HFFc6 (cell line): ENCODE data around the gene PDE4D. TPM values are rescaled to one million over a fixed set of nuclear protein-coding genes. Genes with fewer than 3 reads are reported as not detected.

Source experiments
- DNase-seq: peaks from one replicate; pipeline ENCODE4 v3.0.0-alpha.2; 2018
- H3K27ac Mint-ChIP-seq: 2 replicates; pipeline ENCODE4 v1.8.0; 2020; ENCODE audit warnings: mild to moderate bottlenecking, mixed read lengths
- H3K27me3 Mint-ChIP-seq: 2 replicates; pipeline ENCODE4 v1.8.0; 2021; ENCODE audit warnings: mild to moderate bottlenecking, moderate library complexity, mixed read lengths; ENCODE audit not compliant: insufficient read depth
- H3K36me3 Mint-ChIP-seq: 2 replicates; pipeline ENCODE4 v1.8.0; 2021; ENCODE audit warnings: low read depth, mixed read lengths
- H3K4me1 Mint-ChIP-seq: 2 replicates; pipeline ENCODE4 v1.8.0; 2020; ENCODE audit warnings: low read depth, mixed read lengths
- H3K4me3 Mint-ChIP-seq: 2 replicates; pipeline ENCODE4 v1.8.0; 2020; ENCODE audit warnings: mild to moderate bottlenecking, moderate library complexity, mixed read lengths
- H3K9me3 Mint-ChIP-seq: 2 replicates; pipeline ENCODE4 v1.8.0; 2020; ENCODE audit warnings: mild to moderate bottlenecking, mixed read lengths
- CTCF ChIP-seq: fragments of 200-600 bp; sonication (generic); IDR thresholded peaks from 2 replicates; pipeline ENCODE4 v1.5.0; 2021; ENCODE audit warnings: antibody characterized with exemption, mild to moderate bottlenecking
- total RNA-seq, 6 experiments: library from RNA; stranded (reverse); fragmentation: NEBNext Ultra II Directional; extraction: Animal tissue kit (Norgen Biotek cat#: 25700); gene quantifications; 2 replicates in 1 of 6; 3 replicates in 5 of 6; pipeline ENCODE4 v1.2.3, GENCODE V29; 2021

PDE4D gene
- total RNA-seq, 6 experiments from 2014 or later: 1.8 to 7.3 (median 6.2) TPM

- no peak for DNase-seq
- no peaks in the 10 kb centered on the region for H3K9me3 Mint-ChIP-seq
- no peaks in the 10 kb centered on the region for H3K27me3 Mint-ChIP-seq
- no peak overlapping the region for H3K4me3 Mint-ChIP-seq
- H3K4me1 Mint-ChIP-seq: peaks cover 13% of the 10 kb centered on the region; the same call in 1 of the 2 replicates
- H3K36me3 Mint-ChIP-seq: no peaks in the 10 kb centered on the region
- H3K27ac Mint-ChIP-seq: no peak overlapping the region
- TF ChIP-seq CTCF: no peak
Measured at GRCh38 chr5:59516161-59516560, 377.4 kb downstream of the PDE4D start.

GRCh38 chr5:59506285-59506877 lies 387.1 kb downstream of the PDE4D start:
- H3K36me3 Mint-ChIP-seq: no peaks in the 10 kb centered on the region
- DNase-seq: peak; percentile 26
- H3K27me3 Mint-ChIP-seq: peaks cover 6% of the 10 kb centered on the region; the same call in 1 of the 2 replicates
- H3K9me3 Mint-ChIP-seq: no peaks in the 10 kb centered on the region
- no peaks in the 10 kb centered on the region for H3K4me1 Mint-ChIP-seq
- H3K4me3 Mint-ChIP-seq: no peak overlapping the region
- no peak overlapping the region for H3K27ac Mint-ChIP-seq
- TF ChIP-seq CTCF: peak; percentile 80

- H3K27me3 Mint-ChIP-seq: peaks cover 8% of the 10 kb centered on the region
- no peaks in the 10 kb centered on the region for H3K36me3 Mint-ChIP-seq
- H3K27ac Mint-ChIP-seq: no peak overlapping the region
- no peak for DNase-seq
- no peak for TF ChIP-seq CTCF
- no peaks in the 10 kb centered on the region for H3K9me3 Mint-ChIP-seq
- no peak overlapping the region for H3K4me3 Mint-ChIP-seq
- no peaks in the 10 kb centered on the region for H3K4me1 Mint-ChIP-seq
Measured at GRCh38 chr5:59504043-59504442, 389.5 kb downstream of the PDE4D start.

GRCh38 chr5:59503220-59503619 lies 390.3 kb downstream of the PDE4D start:
- H3K27me3 Mint-ChIP-seq: peaks cover 8% of the 10 kb centered on the region
- H3K4me1 Mint-ChIP-seq: no peaks in the 10 kb centered on the region
- H3K36me3 Mint-ChIP-seq: no peaks in the 10 kb centered on the region
- no peak for TF ChIP-seq CTCF
- H3K4me3 Mint-ChIP-seq: no peak overlapping the region
- no peaks in the 10 kb centered on the region for H3K9me3 Mint-ChIP-seq
- no peak overlapping the region for H3K27ac Mint-ChIP-seq
- no peak for DNase-seq

GRCh38 chr5:59501316-59501715 lies 392.2 kb downstream of the PDE4D start:
- Mint-ChIP-seq H3K27me3 (peaks cover 10% of the 10 kb centered on the region), H3K27ac (no peak overlapping the region), H3K9me3 (no peaks in the 10 kb centered on the region), H3K4me3 (no peak overlapping the region), H3K4me1 (no peaks in the 10 kb centered on the region), H3K36me3 (no peaks in the 10 kb centered on the region)
- no peak for DNase-seq
- no peak for TF ChIP-seq CTCF

- Mint-ChIP-seq H3K27me3 (peaks cover 10% of the 10 kb centered on the region), H3K4me1 (no peaks in the 10 kb centered on the region), H3K4me3 (no peak overlapping the region), H3K36me3 (no peaks in the 10 kb centered on the region), H3K9me3 (no peaks in the 10 kb centered on the region), H3K27ac (no peak overlapping the region)
- no peak for TF ChIP-seq CTCF
- no peak for DNase-seq
Measured at GRCh38 chr5:59500014-59500413, 393.5 kb downstream of the PDE4D start.
